Lower leg skin (tissue), 4 donors: Measurements from ENCODE around the gene MORC3. TPM values are rescaled to one million over a fixed set of nuclear protein-coding genes. Genes with fewer than 3 reads are reported as not detected.
A peak's percentile ranks its signal among the peaks of the same experiment; 100 is the strongest.
"Not testable (repeated sequence)": the region's sequence is repeated elsewhere in the genome, so short reads cannot be mapped to it uniquely, and the experiment has no call there.

Experiments used
- DNase-seq, 2 donors: peaks; one replicate each; pipeline ENCODE4 v3.0.0-alpha.2; 2019; ENCODE audit warnings: low spot score in 2 of 2
- H3K4me3 ChIP-seq: fragments of 200-600 bp; sonication (generic); 2 replicates; pipeline ENCODE4 v1.5.1; 2017; ENCODE audit warnings: mild to moderate bottlenecking, low read depth; ENCODE audit not compliant: poor library complexity, severe bottlenecking
- CTCF ChIP-seq, 3 donors: fragments of 450-650 bp; IDR thresholded peaks; one replicate each; pipeline ENCODE4 v1.5.1; 2016; ENCODE audit warnings: antibody characterized with exemption in 3 of 3, mild to moderate bottlenecking in 3 of 3, moderate library complexity in 2 of 3
- POLR2A ChIP-seq, 2 donors: fragments of 450-650 bp; IDR thresholded peaks; one replicate each; pipeline ENCODE4 v1.6.1; 2016 to 2017; ENCODE audit warnings: antibody characterized with exemption in 2 of 2, mild to moderate bottlenecking in 1 of 2, moderate library complexity in 1 of 2
- WGBS, 2 donors: methylation state at CpG; one replicate each; pipeline ENCODE4 v1.1.5; 2018; 5-methylcytosine and 5-hydroxymethylcytosine counted together
- intact Hi-C: fragments of 100-400 bp; cut with DNase I; formaldehyde crosslinking; loops from one replicate; pipeline ENCODE4 v1.15.0; 2023; ENCODE audit warnings: low total_unique reads
- total RNA-seq, 4 donors: library from RNA; depleted of rRNA; stranded (reverse); fragments of >200 nt; gene quantifications; one replicate each; pipeline ENCODE4 v1.1.0, GENCODE V29; 2016

Gene MORC3
- 10 to 100 TPM; 47.4 to 71.3 (median 56.8) TPM for total RNA-seq

GRCh38 chr21:36319767-36320420, at the start of gene MORC3:
MORC3 (plus strand) TSS chr21:36320197; CDS start chr21:36320265, 68 bp downstream.
- peak within 1 kb of the TSS; percentile 75 for H3K4me3 ChIP-seq
- no peak for TF ChIP-seq CTCF (IDR thresholded peaks at IDR 0.05)
- peak in 1 of 2 donors; percentile 18 for TF ChIP-seq POLR2A (IDR thresholded peaks at IDR 0.05)
- intact Hi-C loops, result no loop called here
- DNase-seq, result peak; percentile 98 to 99
- WGBS, 2 donors, result 0% methylated on average over 23 to 39 of the region's 59 CpGs

- H3K4me3 ChIP-seq, DNase-seq: not testable (repeated sequence)
- intact Hi-C loops, result loop anchor here (10.0 kb wide), 1 partner anchor 66 kb away; no protein-coding TSS in a partner anchor
- WGBS, 2 donors, result 65 to 81% methylated on average over 12 of the region's 12 CpGs
Measured at GRCh38 chr21:36270786-36271695, 49.0 kb upstream of the MORC3 start.

GRCh38 chr21:36274128-36274527, 45.9 kb upstream of the MORC3 start:
- H3K4me3 ChIP-seq, result no peak overlapping the region
- no peak for DNase-seq
- TF ChIP-seq CTCF (IDR thresholded peaks at IDR 0.05), result no peak
- TF ChIP-seq POLR2A (IDR thresholded peaks at IDR 0.05), result no peak
- intact Hi-C loops, result loop anchor here (10.0 kb wide), 1 partner anchor 69 kb away; no protein-coding TSS in a partner anchor
- 93 to 96% methylated on average over 4 of the region's 4 CpGs for WGBS, 2 donors

GRCh38 chr21:36282568-36283230, 37.3 kb upstream of the MORC3 start:
- no peak for DNase-seq
- intact Hi-C loops, result no loop called here
- 79 to 84% methylated on average over 10 of the region's 10 CpGs for WGBS, 2 donors
- no peak overlapping the region for H3K4me3 ChIP-seq
- no peak for TF ChIP-seq CTCF (IDR thresholded peaks at IDR 0.05)
- no peak for TF ChIP-seq POLR2A (IDR thresholded peaks at IDR 0.05)

GRCh38 chr21:36283231-36283622, 36.8 kb upstream of the MORC3 start:
- DNase-seq, intact Hi-C loops, H3K4me3 ChIP-seq: not testable (repeated sequence)
- WGBS, 2 donors, result 91 to 93% methylated on average over 9 of the region's 9 CpGs

GRCh38 chr21:36288651-36289243, 31.2 kb upstream of the MORC3 start:
- WGBS, 2 donors, result 63 to 71% methylated on average over 8 of the region's 8 CpGs
- intact Hi-C loops, result no loop called here
- H3K4me3 ChIP-seq, result no peak overlapping the region
- DNase-seq, result no peak
- TF ChIP-seq POLR2A (IDR thresholded peaks at IDR 0.05), result no peak
- TF ChIP-seq CTCF (IDR thresholded peaks at IDR 0.05), result no peak
